Astrocyte (in vitro differentiated cells and primary cell): Measurements from ENCODE around the gene CEP68.

Experiments used
- CTCF ChIP-seq: IDR thresholded peaks from 2 replicates; pipeline ENCODE4 v1.5.1; 2011; ENCODE audit warnings: low read depth, mild to moderate bottlenecking, inconsistent platforms, low read length, moderate library complexity; ENCODE audit not compliant: insufficient read depth
- EZH2 ChIP-seq: IDR thresholded peaks from 2 replicates; pipeline ENCODE4 v1.6.1; 2012; ENCODE audit warnings: mild to moderate bottlenecking, low read length, inconsistent platforms; ENCODE audit not compliant: insufficient read depth

GRCh38 chr2:65112633-65113032 is 56.4 kb downstream of the CEP68 start:
- no peak for TF ChIP-seq CTCF
- TF ChIP-seq EZH2 = no peak
